ENCODE data around the gene LPCAT1.
"Not testable (repeated sequence)": the region's sequence is repeated elsewhere in the genome, so short reads cannot be mapped to it uniquely, and the experiment has no call there.

LPCAT1 gene

DNA sequence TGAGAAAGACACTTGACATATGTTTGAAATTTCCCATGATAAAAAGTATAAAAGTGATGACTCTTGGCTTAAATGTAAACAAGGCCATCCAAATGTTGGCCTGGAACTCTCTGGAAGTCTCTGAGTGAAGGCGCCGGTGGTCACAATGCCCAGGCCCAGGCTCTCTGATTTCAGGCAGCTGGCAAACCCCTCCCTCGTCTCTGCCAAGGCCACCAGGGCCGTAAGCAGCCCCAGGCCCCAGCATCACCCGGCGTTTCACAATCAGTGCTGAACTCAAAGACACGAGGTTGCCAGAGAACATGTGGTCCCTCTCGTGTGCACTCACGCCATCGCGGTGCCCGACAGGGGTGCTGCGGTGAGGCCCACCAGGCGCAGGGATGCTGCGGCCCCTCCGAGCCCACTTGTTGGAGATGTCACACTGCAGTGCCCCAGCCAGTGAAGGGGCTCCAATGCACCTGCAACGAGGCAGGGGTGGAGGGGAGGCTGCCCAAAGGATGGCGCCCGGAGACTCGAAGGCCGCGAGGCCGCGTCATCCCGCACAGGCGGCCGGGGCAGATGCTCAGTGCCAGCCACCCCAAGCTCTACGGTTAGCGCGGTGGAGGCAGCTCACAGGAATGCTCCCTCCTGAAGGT lies 15.0 kb downstream of the LPCAT1 start:
- no peak for DNase-seq (ENCODE audit: low read depth)

DNA sequence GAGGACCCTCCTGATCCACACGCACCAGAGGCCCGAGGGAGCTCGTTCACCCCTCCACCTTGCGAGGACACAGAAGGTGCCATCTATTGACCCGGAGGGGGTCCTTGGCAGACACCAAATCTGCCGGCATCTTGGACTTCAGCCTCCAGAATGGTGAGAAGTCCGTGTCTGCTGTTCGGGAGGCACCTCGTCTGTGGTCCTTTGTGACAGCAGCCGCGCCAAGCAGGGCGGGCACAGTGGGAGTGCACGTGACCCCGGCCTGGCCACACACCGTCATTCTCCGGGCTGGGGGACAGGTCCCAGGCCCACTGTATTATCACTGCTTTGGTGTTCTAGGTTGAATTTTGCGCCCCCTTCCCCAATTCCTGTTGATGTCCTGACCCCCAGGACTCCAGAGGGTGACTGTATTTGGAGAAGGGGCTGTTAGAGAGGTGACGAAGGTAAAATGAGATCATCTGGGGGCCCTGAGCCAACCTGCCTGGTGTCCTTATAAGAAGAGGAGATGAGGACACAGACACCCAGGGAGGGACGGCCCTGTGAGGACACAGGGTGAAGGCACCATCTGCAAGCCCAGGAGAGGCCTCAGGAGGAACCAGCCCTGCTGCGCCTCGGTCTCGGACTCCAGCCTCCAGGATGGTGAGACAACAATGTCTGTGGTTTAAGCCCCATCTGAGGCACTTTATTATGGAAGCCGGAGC lies 15.7 kb downstream of the LPCAT1 start:
- DNase-seq (ENCODE audit: low read depth), result no peak

DNA sequence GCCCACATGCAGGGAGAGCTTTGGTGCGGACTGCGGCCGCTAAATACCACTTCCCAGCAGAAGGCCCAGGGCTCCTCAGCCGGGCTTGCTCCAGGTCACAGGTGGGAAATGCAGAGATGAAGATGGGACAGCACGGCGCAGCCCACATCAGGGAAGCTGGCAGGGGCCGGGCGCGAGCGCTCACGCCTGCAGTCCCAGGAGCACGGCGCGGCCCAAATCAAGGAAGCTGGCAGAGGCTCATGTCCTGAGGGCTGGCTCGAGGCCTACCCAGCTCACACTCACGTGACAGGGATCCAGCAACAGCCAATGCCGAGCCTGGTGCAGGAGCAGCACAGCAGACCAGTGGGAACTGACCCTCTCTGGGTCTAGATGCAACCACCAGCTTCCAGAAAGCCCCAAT lies 16.3 kb downstream of the LPCAT1 start:
- DNase-seq (ENCODE audit: low read depth), result no peak

DNA sequence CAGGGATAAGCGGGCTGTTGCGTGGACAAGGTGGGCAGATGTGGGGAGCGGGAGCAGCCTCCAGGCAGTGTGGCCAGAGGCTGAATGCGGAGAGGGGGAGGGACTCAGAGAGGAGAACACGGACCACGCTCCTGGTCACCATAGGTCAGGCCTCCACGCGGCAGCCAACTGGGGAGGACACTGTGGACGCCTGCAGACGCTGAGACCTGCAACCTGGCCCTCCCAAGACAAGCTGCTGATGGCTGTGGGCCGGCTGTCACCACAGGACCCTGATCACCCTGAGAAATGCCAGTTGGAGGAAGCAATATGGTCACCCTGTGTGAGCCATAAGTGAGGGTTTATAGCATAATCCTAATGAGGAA lies 16.8 kb downstream of the LPCAT1 start:
- no peak for DNase-seq (ENCODE audit: low read depth)

DNA sequence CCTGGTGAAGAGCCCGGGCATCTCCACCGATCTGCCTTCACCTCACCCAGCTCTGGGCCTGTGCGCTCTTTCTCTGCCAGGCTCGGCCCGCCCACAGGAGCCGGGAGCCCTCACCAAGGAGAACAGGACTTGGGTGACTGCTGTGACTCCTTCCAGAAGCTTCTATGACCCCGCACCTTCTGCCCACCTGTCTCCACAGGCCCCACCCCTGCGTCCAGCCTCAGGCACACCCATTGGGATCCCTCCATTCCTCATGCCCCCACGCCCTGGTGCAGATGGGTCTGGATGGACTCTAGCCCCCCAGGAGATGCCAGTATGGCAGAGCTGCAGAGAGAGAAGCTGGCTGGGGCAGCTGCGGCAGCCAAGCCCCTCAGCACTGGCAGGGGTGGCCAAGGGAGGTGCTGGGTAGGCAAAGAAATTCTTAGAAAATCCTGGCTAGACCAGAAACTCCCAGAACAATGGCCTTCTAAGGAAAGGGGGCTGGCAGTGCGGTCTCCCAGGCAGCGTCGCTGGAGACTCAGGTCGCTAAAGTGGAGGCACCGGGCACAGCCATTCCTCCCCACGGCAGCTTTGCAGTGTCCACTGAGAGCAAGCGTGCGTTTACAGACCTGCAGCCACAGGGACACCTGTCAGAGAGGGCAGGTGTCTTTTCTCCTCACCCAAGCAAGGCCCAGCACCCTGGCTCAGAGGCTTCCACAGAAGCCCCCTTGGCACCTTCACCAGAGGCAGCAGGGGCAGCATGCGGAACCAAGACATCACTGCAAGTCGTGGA lies 17.3 kb downstream of the LPCAT1 start:
- no peak for DNase-seq (ENCODE audit: low read depth)

GRCh38 chr5:1505506-1506241 lies 18.1 kb downstream of the LPCAT1 start:
- DNase-seq (ENCODE audit: low read depth), result no peak

- DNase-seq (ENCODE audit: low read depth), result not testable (repeated sequence)
Measured at GRCh38 chr5:1505089-1505488, 18.7 kb downstream of the LPCAT1 start.

- DNase-seq (ENCODE audit: low read depth), result no peak
Measured at GRCh38 chr5:1504617-1505016, 19.1 kb downstream of the LPCAT1 start.

- DNase-seq (ENCODE audit: low read depth), result no peak
Measured at GRCh38 chr5:1504069-1504595, 19.6 kb downstream of the LPCAT1 start.

DNA sequence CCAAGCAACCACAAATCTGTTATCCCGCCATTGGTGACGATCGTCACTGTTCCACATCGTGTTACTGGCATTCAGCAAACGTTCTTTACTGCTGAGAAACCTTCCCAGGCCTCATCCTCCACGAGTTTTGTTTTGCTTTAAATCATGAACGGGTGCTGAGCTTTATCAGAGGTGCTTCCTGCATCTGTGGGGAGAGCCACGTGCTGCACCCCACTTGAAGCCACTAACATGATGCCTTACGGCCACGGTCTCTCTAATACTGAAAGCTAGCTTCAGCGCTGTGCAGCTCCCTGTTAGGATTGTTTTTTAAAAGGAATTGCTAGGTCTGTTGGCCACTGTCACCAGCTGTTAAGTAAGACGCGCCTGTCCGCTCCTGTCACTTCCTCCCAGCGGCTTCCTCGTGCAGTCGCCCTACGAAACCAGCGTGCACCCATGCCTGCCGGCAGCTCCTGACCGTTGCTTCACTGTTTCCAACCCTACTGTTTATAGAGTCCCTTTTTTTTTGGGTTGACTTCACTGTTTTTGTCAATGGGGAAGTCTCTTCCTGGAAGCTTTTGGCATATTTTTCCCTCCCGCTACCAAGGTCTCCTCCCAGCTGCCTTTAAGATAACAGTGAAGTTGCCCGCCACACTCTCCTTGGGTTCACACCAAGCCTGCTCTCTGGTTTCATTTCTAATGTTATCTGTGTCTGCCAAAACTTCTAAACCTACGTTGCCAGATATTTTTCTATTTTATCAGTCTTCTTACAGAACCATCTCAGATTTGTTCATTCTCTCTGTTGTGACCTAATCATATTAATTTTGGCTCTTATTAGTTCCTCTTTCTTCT lies 20.3 kb downstream of the LPCAT1 start:
- no peak for DNase-seq (ENCODE audit: low read depth)

DNA sequence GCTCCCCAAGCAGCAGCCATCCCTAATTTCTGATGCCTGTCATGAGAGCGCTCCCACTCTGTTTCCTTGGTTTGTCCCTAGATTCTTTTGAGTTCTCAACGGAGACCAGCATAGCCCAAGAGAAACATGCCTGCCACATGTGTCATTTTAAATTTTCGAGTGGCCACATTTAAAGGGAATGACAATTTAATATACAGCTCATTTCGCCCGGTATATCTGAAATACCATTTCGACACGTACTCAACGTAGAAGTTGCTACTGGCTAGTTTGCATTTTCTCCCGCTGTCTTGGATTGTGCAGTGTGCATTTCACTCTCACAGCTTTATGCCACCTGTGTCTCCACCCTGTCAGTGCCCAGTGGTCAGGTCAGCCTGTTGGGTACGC lies 21.0 kb downstream of the LPCAT1 start:
- no peak for DNase-seq (ENCODE audit: low read depth)

GRCh38 chr5:1502046-1502736 lies 21.6 kb downstream of the LPCAT1 start:
- DNase-seq (ENCODE audit: low read depth), result no peak

DNA sequence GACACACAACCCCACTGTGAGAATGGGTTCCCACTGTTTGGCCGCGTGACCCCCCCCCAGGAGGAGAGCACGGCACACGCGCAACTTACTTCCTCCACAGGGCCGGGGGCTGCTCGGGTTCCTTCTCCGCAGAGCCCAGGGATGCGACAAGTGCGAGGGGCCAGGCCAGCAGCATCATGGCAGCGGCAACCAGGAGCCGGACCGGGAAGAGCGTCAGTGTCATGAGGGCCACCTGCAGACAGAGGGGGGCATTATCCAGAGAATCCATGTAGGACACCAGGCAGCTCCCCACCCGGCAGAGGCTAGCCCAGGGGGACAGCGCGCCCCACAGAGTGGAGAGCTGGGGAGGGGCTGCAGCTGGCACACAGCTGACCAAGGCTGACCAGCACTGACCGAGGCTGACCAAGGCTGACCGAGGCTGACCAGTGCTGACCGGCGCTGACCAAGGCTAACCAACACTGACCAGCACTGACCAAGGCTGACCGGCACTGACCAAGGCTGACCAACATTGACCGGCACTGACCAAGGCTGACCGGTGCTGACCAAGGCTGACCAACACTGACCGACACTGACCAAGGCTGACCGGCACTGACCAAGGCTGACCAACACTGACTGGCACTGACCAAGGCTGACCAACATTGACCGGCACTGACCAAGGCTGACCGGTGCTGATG lies 22.3 kb downstream of the LPCAT1 start:
- DNase-seq (ENCODE audit: low read depth), result no peak

DNA sequence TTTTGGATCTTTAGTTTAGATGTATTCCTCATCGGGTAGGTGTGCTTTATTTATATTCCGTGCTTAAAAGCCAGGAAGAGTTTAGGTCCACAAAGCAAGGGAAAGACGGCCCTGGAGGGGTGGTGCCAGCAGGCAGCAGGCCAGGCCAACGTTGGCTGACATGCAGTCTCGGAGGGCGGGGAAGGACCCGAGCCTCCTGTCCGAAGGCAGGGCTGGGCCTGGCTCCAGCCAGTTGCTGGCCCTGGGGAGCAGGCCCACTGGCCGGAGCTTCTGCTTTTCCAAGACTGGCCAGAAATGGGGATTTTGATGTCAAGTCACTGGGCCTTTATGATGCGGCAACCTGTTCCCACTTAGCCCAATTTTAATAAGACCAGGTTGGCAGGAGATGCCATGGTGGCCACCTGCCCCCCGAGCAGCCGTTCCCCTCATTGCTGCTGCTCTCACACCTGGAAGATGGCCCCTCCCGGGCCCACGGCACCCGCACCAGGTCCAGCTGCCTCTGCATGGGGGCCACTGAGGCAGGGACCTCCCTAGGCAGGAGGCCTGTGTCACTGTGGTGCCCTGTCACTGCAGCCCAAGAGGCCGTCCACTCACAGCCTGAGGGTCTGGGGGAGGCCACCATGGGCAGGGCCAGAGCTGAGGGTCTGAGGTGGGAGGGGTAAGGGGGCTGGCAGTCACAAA lies 23.2 kb downstream of the LPCAT1 start:
- no peak for DNase-seq (ENCODE audit: low read depth)

DNA sequence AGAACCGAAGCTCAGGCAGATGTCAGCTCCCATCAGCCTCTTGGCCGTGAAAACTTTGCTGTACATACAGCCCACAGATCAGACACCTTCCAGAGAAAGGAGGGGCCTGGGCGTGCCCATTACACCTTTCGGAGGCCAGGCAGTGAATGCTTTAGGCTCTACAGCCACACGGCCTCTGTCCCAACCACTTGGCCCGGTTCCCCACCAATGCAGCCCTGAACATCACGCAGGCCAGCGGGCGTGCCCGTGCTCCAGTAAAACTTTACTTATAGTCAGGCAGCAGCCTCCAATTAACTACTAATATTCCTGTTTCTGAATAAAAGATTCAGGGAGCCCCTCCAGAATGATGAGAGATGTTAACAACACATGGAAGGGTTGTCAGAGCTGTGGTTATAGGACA lies 23.9 kb downstream of the LPCAT1 start:
- no peak for DNase-seq (ENCODE audit: low read depth)

- no peak for DNase-seq (ENCODE audit: low read depth)
Measured at GRCh38 chr5:1498623-1499416, 24.9 kb downstream of the LPCAT1 start.

DNA sequence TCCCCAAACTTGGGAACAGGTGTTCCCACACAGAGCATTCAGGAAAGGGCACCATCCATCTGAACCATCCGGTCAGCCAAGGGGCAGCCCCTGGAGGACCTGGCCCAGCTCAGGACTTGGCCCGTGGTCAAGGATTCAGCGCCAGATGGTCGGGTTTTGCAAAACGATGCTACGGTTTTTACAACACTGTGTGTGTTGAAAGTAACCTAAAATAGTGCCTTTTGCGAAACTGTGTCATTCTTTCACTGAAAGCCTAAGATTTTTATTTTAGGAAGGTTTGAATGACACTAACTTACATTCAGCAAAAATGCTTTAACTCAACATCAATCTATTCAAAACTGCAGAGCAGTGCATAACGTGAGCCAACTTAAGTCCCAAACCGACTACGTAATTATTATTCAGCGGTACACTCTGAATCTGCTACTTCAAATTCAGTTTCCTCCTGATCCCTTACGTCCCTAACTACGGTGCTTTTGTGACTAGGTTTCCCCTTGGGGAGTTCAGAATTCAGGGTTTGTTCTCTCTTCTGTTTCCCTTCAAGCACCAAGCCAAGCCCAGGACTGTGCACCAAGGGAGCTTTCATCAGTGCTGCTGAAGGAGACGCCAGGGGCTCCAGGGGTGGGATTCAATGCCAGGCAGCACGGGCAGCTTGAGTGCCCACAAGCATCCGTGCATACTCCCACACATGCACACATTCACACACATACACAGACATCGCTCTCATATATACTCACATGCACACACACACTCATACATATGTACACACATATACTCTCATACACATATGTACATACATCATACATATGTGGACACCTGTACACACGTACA lies 25.8 kb downstream of the LPCAT1 start:
- no peak for DNase-seq (ENCODE audit: low read depth)

- no peak for DNase-seq (ENCODE audit: low read depth)
Measured at GRCh38 chr5:1497242-1497777, 26.4 kb downstream of the LPCAT1 start.

All from stimulated activated CD8-positive, alpha-beta memory T cell treated with anti-CD3 and anti-CD28 coated beads, Interleukin-15, amount 100 ng/mL, for 24 hours (primary cell).